Adrenal gland (tissue), 5 donors: Measurements from ENCODE around the gene TCEAL4.

Experiments
- CTCF ChIP-seq, 6 experiments: fragments of 450-650 bp in 4 of 6; fragments of 200-600 bp in 2 of 6; sonication (generic) in 1 of 6; IDR thresholded peaks; 1 replicate in 5 of 6; 2 replicates in 1 of 6; pipeline versions ENCODE4 v1.5.1 to v1.8.0; 2016 to 2021; ENCODE audit warnings: antibody characterized with exemption in 6 of 6, mild to moderate bottlenecking in 2 of 6, moderate library complexity in 1 of 6
- POLR2A ChIP-seq, 2 donors: fragments of 450-650 bp; IDR thresholded peaks; one replicate each; pipeline ENCODE4 v1.6.1; 2017; ENCODE audit warnings: antibody characterized with exemption in 2 of 2, mild to moderate bottlenecking in 2 of 2, moderate library complexity in 1 of 2
- donor health status: DM: no; HTN: no; CAD: no.

GRCh38 chrX:103608306-103608963 is 23.1 kb downstream of the TCEAL4 start:
- TF ChIP-seq POLR2A (IDR thresholded peaks at IDR 0.05) (no peak), CTCF (IDR thresholded peaks at IDR 0.05) (no peak)
